Measurements from ENCODE around the gene ORM1. TPM values are rescaled to one million over a fixed set of nuclear protein-coding genes. Genes with fewer than 3 reads are reported as not detected.

Gene ORM1
- total and polyA plus RNA-seq, 2 of the 8 experiments (the other 6 are each of a cell fraction or from before 2014, with no cell fraction given): 0.32 TPM; not detected in 1

DNA sequence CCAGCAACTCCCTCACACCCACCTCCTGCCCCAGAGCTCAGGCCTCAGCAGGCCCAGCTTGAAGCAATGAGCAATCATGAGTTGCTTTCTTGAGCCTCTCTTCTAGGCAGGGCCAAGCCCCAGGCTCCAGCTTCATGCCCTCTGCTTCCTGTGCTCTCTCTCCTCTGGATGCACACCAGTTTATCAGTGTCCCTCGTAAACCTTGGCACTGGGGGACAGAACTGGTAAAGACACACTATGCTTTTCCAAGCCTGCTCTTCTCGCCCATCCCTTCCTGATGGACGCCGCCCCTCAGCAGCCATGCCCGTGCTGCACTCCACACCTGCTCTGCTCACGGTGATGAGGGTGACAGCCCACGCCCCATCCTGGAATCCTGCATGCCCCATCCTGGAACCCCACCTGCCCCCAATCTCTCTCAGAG, 49.4 kb upstream of the ORM1 start:
- CTCF ChIA-PET (ENCODE audit: partially characterized antibody): interaction anchor here (0.7 to 17.3 kb wide), 10 partner anchors 11 to 191 kb away, joined by 3 to 206 read pairs (median 8); no protein-coding TSS in a partner anchor
- no peak overlapping the region for H3K4me2 ChIP-seq (ENCODE audit: insufficient read depth in 1 of 2, low read depth in 2 of 2, low read length in 2 of 2)
- H3K79me2 ChIP-seq (ENCODE audit: control insufficient read depth in 1 of 2, insufficient read depth in 2 of 2, low read length in 2 of 2): no peaks in the 10 kb centered on the region
- no peak overlapping the region for H3K18ac ChIP-seq (ENCODE audit: extremely low read depth, low read length)
- no peak overlapping the region for H3K14ac ChIP-seq (ENCODE audit: insufficient read length)
- no peaks in the 10 kb centered on the region for H3K79me1 ChIP-seq (ENCODE audit: low read depth, low read length)
- H3K4me3 ChIP-seq (ENCODE audit: extremely low read depth in 1 of 4, insufficient read depth in 2 of 4, low read depth in 3 of 4, low read length in 4 of 4): no peak overlapping the region
- no peak overlapping the region for H3K27ac ChIP-seq (ENCODE audit: low read depth, low read length)
- H3K4me1 ChIP-seq (replicated peaks in 1 of 4; ENCODE audit: control insufficient read depth in 3 of 4, insufficient read depth in 4 of 4, low read length in 3 of 4): no peaks in the 10 kb centered on the region
- H4K8ac ChIP-seq (ENCODE audit: extremely low read depth, insufficient read depth, low read length): no peak overlapping the region
- WGBS, 2 experiments (ENCODE audit: extremely low coverage in 1 of 2, insufficient coverage in 1 of 2, insufficient read length in 1 of 2, insufficient replicate concordance in 2 of 2, low coverage in 1 of 2, low lambda C conversion rate in 2 of 2, missing lambda C conversion rate in 1 of 2): 96% methylated on average over 7 of the region's 7 CpGs; no CpG with 5 or more reads in 1 of the 2 experiments
- TF ChIP-seq ATF2 (IDR thresholded peaks at IDR 0.05; ENCODE audit: low read length): no peak
- no peak for TF ChIP-seq HDAC6 (IDR thresholded peaks at IDR 0.05; ENCODE audit: low read depth, low read length)
- TF ChIP-seq PHF8 (conservative IDR thresholded peaks at IDR 0.05; ENCODE audit: low read depth, low read length): no peak
- no peak for TF ChIP-seq BRCA1 (IDR thresholded peaks at IDR 0.05; ENCODE audit: low read depth, low read length)
- no peak for TF ChIP-seq POLR2AphosphoS5 (IDR thresholded peaks at IDR 0.05; ENCODE audit: low read depth, low read length)
- TF ChIP-seq EGR1 (IDR thresholded peaks at IDR 0.05; ENCODE audit: borderline replicate concordance, low read depth, low read length): no peak
- H2BK20ac ChIP-seq (ENCODE audit: low read length): no peak overlapping the region
- H3K4ac ChIP-seq (replicated peaks; ENCODE audit: insufficient read length, low read depth, low read length): no peak overlapping the region
- H2BK5ac ChIP-seq (ENCODE audit: low read depth, low read length): no peak overlapping the region
- H2BK15ac ChIP-seq (ENCODE audit: low read length): no peak overlapping the region
- no peak overlapping the region for H2AFZ ChIP-seq (ENCODE audit: low read length)
- no peak overlapping the region for H4K5ac ChIP-seq (ENCODE audit: insufficient read length, low read depth, low read length)
- H2BK120ac ChIP-seq (replicated peaks; ENCODE audit: low read depth, low read length): no peak overlapping the region
- FAIRE-seq: no peak
- no peak overlapping the region for H3K56ac ChIP-seq (replicated peaks; ENCODE audit: insufficient read length, low read depth, low read length)
- no peaks in the 10 kb centered on the region for H3K27me3 ChIP-seq (replicated peaks in 1 of 4; ENCODE audit: control insufficient read depth in 3 of 4, extremely low read depth in 1 of 4, insufficient read depth in 3 of 4, low read length in 3 of 4)
- peaks cover 0 to 8% of the 10 kb centered on the region in 2 experiments for H4K20me1 ChIP-seq (replicated peaks in 1 of 2; ENCODE audit: control insufficient read depth in 1 of 2, insufficient read depth in 2 of 2, low read length in 2 of 2)
- DNase-seq (ENCODE audit: low read depth in 1 of 2, low spot score in 2 of 2): no peak
- no peak overlapping the region for H3K9ac ChIP-seq (replicated peaks in 1 of 4; ENCODE audit: extremely low read depth in 1 of 4, low read depth in 3 of 4, low read length in 3 of 4)
- H3K9me3 ChIP-seq (ENCODE audit: insufficient read depth in 2 of 2, low read depth in 1 of 2, low read length in 1 of 2): no peaks in the 10 kb centered on the region
- H2BK12ac ChIP-seq (ENCODE audit: low read depth, low read length): no peak overlapping the region
- no peak overlapping the region for H4K91ac ChIP-seq (replicated peaks; ENCODE audit: insufficient read length, low read length)
- POLR2A ChIA-PET (ENCODE audit: partially characterized antibody): no interaction called here
- no peak overlapping the region for H3K23ac ChIP-seq (ENCODE audit: insufficient read length)
- no peaks in the 10 kb centered on the region; a peak in 1 of 8 replicates for H3K36me3 ChIP-seq (ENCODE audit: control insufficient read depth in 2 of 4, insufficient read depth in 4 of 4, low read length in 3 of 4)
- peaks cover 4% of the 10 kb centered on the region; the same call in 1 of the 2 replicates for H3K23me2 ChIP-seq (ENCODE audit: low read depth, low read length)
- no peak overlapping the region for H2AK5ac ChIP-seq (ENCODE audit: low read depth, low read length)

Data from H1 (cell line).